Measurements from ENCODE around the gene MGAT4C.
"Not testable (repeated sequence)": the region's sequence is repeated elsewhere in the genome, so short reads cannot be mapped to it uniquely, and the experiment has no call there.

The MGAT4C gene

DNA sequence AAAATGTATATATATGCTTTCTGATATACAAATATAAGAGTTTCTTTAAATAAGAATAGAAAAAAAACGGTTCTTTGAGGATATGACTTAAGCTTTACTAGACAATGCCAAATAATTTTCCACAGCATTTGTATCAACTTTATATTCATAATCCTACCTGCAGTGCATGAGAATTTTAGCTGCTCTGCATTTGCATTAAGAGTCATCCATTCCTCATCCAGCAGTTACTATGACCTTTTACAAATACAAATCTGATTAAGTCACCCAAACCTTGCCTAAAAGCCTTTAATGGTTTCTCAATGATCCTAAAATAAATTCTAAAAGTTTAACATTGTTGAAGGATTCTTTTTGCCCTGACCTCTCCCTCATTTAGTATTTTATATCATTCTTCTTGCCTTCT, 116.5 kb downstream of the MGAT4C start:
- DNase-seq, result no peak
- peaks cover 3% of the 10 kb centered on the region; the same call in 1 of the 2 replicates for H3K4me1 ChIP-seq
- H3K9me3 ChIP-seq, result no peaks in the 10 kb centered on the region
- no peak overlapping the region for H3K4me3 ChIP-seq (ENCODE audit: low read depth, low read length)
- H3K36me3 ChIP-seq, result no peaks in the 10 kb centered on the region
- no peaks in the 10 kb centered on the region for H3K27me3 ChIP-seq
- TF ChIP-seq, protein P1, sequence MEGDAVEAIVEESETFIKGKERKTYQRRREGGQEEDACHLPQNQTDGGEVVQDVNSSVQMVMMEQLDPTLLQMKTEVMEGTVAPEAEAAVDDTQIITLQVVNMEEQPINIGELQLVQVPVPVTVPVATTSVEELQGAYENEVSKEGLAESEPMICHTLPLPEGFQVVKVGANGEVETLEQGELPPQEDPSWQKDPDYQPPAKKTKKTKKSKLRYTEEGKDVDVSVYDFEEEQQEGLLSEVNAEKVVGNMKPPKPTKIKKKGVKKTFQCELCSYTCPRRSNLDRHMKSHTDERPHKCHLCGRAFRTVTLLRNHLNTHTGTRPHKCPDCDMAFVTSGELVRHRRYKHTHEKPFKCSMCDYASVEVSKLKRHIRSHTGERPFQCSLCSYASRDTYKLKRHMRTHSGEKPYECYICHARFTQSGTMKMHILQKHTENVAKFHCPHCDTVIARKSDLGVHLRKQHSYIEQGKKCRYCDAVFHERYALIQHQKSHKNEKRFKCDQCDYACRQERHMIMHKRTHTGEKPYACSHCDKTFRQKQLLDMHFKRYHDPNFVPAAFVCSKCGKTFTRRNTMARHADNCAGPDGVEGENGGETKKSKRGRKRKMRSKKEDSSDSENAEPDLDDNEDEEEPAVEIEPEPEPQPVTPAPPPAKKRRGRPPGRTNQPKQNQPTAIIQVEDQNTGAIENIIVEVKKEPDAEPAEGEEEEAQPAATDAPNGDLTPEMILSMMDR (IDR thresholded peaks at IDR 0.05; ENCODE audit: low read depth, low read length), result no peak

- TF ChIP-seq, protein P1 (IDR thresholded peaks at IDR 0.05; ENCODE audit: low read depth, low read length), result no peak
Observed at GRCh38 chr12:86138770-86139169, 117.4 kb downstream of the MGAT4C start.

GRCh38 chr12:86137936-86138335, 118.3 kb downstream of the MGAT4C start:
- Histone ChIP-seq H3K4me3 (ENCODE audit: low read depth, low read length) (no peak overlapping the region), H3K4me1 (peaks cover 3% of the 10 kb centered on the region), H3K27me3 (no peaks in the 10 kb centered on the region), H3K36me3 (no peaks in the 10 kb centered on the region), H3K9me3 (no peaks in the 10 kb centered on the region)
- TF ChIP-seq, protein P1 (IDR thresholded peaks at IDR 0.05; ENCODE audit: low read depth, low read length), result no peak
- no peak for DNase-seq

More at GRCh38 chr12:86138770-86139169, 117.4 kb downstream of the MGAT4C start:
- no peaks in the 10 kb centered on the region for H3K36me3 ChIP-seq
- no peak overlapping the region for H3K4me3 ChIP-seq (ENCODE audit: low read depth, low read length)
- H3K4me1 ChIP-seq, result peaks cover 3% of the 10 kb centered on the region; the same call in 1 of the 2 replicates
- H3K9me3 ChIP-seq, result no peaks in the 10 kb centered on the region
- H3K27me3 ChIP-seq, result no peaks in the 10 kb centered on the region
- no peak for DNase-seq

GRCh38 chr12:86134561-86134960, 121.6 kb downstream of the MGAT4C start:
- H3K36me3 ChIP-seq, result no peaks in the 10 kb centered on the region
- no peaks in the 10 kb centered on the region for H3K27me3 ChIP-seq
- H3K4me3 ChIP-seq (ENCODE audit: low read depth, low read length), result no peak overlapping the region
- H3K4me1 ChIP-seq, result no peaks in the 10 kb centered on the region; the same call in 1 of the 2 replicates
- H3K9me3 ChIP-seq, result no peaks in the 10 kb centered on the region
- TF ChIP-seq, protein P1 (IDR thresholded peaks at IDR 0.05; ENCODE audit: low read depth, low read length), result no peak
- no peak for DNase-seq

GRCh38 chr12:86126900-86127299, 129.3 kb downstream of the MGAT4C start:
- not testable (repeated sequence) for H3K27me3 ChIP-seq; H3K4me1 ChIP-seq; DNase-seq; H3K36me3 ChIP-seq; H3K4me3 ChIP-seq (ENCODE audit: low read depth, low read length); H3K9me3 ChIP-seq

DNA sequence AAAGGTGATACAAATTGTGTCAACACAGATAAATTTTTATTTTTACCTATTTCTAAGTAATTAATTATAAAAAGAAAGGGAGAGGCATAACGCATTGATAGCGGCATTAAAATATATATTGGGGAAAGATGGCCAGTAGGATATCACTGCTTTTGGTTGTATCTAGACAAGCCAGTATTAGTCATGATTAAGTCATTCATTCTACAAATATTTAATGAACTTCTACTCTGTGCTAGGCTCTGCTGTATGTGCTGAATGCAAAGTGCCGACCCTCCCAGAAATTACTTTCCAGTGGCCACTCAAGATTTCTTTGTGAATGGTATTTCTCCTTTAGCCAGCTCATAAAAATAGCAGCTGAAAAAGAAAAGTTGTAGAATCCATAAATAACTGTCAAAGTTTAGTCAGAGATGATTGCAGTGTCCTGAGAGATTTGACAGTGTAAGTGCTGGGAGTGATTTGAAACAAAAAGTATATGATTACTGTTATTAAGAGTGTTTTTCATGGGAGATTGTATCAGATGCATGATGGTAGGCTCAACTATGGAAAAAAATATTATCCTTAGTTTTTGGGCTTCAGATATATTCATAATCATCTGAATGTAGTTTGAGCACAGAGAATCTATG, 133.2 kb downstream of the MGAT4C start:
- H3K27me3 ChIP-seq, result no peaks in the 10 kb centered on the region
- DNase-seq, result no peak
- no peaks in the 10 kb centered on the region for H3K9me3 ChIP-seq
- no peaks in the 10 kb centered on the region for H3K4me1 ChIP-seq
- no peaks in the 10 kb centered on the region for H3K36me3 ChIP-seq
- no peak overlapping the region for H3K4me3 ChIP-seq (ENCODE audit: low read depth, low read length)
- TF ChIP-seq, protein P1 (IDR thresholded peaks at IDR 0.05; ENCODE audit: low read depth, low read length), result no peak
